ENCODE results near the gene SLC38A3.
A peak's percentile ranks its signal among the peaks of the same experiment; 100 is the strongest.
"Not testable (repeated sequence)": the region's sequence is repeated elsewhere in the genome, so short reads cannot be mapped to it uniquely, and the experiment has no call there.

Gene SLC38A3

DNA sequence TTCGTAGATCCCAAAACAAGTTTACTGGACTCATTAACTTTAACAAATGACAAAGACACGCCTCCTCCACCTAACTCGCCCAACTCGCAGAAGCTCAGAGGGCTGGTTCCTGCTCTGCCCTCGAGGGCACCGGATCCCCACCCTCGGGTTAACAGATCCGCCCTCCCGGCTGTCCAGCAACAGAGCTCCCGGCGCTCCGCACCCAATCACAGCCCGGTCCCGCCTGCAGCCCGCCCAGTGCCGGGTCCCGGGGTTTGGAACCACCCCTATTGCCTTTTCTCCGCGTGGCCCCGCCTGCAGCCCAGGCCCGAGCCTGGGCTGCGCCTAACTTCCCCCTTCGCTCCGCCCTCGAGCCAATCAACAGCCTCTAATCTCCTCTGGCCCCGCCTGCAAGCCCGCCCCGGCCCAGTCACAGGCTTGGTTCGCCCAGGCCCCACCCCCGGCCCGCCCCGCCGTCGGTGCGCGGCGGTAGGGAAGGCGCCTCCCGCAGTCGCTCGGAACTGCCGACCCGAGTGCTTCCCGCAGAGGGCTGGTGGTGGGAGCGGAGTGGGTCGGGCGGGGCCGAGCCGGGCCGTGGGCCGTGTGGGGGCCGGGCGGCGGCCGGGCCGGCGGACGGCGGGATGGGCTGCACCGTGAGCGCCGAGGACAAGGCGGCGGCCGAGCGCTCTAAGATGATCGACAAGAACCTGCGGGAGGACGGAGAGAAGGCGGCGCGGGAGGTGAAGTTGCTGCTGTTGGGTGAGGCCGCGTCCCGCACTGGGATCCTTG lies 30.8 kb downstream of the SLC38A3 start, which contains the start of gene GNAI2:
GNAI2 (plus strand) TSS at position 489 of the 768 bp plus-strand sequence; CDS start at position 621, 132 bp downstream.
- DNase-seq: peak; percentile 99

GRCh38 chr3:50236484-50237132 lies 31.5 kb downstream of the SLC38A3 start:
- DNase-seq: no peak

GRCh38 chr3:50237133-50237651 lies 32.1 kb downstream of the SLC38A3 start:
- DNase-seq: peak; percentile 60

DNA sequence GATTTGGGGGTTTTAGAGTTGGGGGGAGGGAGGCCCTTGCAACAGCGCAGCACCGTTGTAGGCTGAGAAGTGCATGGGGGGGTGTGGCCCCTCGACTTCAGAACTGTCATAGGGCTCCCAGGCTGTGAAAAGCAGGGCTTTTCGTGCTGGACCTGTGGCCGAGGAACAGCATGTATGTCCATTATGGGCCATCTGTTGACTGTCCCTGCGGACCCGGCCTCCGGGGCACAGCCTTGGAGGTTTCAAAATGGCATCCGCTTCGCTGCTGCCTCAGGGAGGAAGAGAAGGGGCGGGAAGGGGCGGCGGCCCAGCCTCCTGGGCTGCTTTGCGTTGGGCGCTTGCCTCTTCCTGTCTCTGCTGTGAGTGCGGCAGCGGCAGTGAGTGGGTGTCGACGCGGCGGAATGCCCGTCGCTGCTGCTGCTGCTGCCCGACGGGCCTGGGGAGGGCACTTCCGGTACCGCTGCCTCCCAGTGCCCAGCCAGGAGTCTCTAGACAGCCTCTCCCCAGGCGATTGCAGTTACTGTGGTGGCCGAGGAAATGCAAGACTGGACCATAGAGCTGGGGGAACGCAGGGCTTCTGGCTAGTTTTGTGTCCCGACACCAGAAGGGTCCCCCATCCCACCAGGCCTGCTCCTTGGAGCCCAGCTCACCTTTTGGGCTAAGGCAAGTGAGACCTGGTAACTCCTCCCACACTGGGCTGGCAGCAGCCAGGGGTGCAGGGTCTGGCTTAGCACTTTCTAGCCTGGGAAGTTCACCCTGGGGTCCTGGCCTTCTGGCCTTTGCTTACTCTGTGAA lies 32.9 kb downstream of the SLC38A3 start:
- DNase-seq: peak; percentile 94

DNA sequence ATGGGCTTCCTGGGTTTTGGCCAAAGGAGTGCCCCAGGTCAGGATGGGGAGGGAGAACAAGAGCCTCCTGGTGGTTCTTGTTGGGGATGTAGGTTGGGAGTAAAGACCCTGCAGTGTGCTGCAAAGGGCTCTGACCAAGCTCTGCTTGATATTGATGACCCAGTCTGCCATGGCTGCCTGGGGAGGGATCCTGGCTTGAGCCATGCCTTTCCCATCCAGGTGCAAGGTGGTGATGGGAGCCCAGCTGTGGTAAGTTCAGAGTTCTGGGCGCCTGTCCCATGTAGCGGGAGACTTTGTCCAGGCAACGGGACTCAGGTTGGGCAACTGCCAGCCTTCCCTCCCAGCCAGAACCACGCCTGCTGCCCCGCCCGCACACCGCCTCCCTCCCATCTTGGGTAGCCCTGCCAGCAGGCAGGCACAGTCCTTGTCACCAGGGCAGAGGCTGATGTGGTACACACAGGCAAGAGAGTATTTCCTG lies 33.5 kb downstream of the SLC38A3 start:
- DNase-seq: peak; percentile 87

GRCh38 chr3:50239649-50240048 lies 34.6 kb downstream of the SLC38A3 start:
- DNase-seq: no peak

- no peak for DNase-seq
Observed at GRCh38 chr3:50241163-50241562, 36.1 kb downstream of the SLC38A3 start.

- DNase-seq: no peak
Observed at GRCh38 chr3:50241713-50242380, 36.8 kb downstream of the SLC38A3 start.

DNA sequence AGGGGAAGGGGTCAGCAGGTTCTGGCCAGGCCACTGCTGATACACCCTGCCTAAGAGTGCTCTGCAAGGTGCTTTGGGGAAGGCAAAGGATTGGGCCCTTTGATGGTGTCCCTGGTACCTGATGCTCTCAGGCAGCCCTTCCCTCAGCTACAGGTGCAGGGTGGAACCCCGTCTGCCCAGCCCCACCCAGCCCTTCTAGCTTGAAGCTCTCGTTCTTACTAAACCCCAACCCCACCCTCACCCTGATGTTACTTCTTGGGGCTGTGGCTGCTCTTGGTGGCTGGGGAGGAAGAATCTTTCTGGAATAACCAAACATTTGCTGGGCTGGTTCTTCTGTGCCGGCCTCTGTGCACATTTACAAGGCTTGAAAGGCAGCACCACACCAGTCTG lies 37.3 kb downstream of the SLC38A3 start:
- no peak for DNase-seq

DNA sequence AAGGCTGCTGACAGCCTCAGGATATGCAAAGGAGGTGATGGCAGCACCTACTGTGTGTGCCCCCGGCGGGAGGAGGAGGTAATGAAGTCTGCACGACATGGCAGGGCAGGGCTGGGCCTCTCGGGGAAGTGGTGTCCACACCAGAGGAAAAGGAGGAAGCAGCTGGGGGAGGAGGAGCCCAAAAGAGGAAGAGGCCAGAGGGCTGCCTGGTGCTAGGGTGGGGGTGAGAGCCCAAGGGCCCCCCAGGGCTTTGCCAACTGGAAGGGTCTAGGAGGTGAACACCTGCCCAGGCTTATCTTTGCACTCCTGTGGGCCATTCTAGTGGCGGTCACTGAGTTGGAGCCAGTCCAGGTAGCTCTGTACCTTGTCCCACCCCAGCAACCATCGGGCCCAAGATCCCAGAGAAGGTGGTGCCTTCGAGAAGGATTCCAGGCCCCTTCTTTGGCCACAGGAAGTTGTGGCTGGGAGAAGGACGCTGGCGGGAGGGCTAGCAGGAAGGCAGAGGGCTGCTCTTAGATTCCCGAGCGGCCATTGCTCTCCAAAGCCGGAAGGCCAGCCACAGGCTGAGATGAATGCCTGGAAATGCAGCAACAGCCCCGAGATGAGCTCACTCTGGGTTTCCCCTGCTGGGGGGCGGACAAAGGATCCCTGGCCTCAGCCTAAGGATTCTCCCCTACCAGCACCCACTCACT lies 37.9 kb downstream of the SLC38A3 start:
- peak; percentile 81 for DNase-seq

DNA sequence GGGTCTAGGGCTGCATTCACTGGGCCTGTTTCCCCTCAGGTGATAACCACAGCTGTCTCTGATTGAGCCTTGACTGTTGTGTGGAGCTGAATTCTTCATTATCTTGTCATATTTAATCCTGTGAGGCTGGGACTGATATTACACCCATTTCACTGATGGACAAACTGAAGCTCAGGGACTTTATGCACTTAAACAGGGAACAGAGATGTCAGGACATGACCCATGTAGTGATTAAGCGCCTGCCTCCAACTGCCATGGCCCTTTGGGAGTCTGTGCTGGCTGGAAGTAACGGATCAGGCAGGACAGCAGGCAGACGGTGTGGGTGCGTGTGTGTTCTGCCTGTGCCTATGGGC lies 38.4 kb downstream of the SLC38A3 start:
- no peak for DNase-seq

GRCh38 chr3:50244813-50245212 lies 39.7 kb downstream of the SLC38A3 start:
- not testable (repeated sequence) for DNase-seq

- no peak for DNase-seq
Observed at GRCh38 chr3:50245251-50245745, 40.2 kb downstream of the SLC38A3 start.

GRCh38 chr3:50245831-50246516 lies 40.9 kb downstream of the SLC38A3 start:
- DNase-seq: peak; percentile 96

GRCh38 chr3:50246517-50246954 lies 41.5 kb downstream of the SLC38A3 start:
- peak; percentile 83 for DNase-seq

DNA sequence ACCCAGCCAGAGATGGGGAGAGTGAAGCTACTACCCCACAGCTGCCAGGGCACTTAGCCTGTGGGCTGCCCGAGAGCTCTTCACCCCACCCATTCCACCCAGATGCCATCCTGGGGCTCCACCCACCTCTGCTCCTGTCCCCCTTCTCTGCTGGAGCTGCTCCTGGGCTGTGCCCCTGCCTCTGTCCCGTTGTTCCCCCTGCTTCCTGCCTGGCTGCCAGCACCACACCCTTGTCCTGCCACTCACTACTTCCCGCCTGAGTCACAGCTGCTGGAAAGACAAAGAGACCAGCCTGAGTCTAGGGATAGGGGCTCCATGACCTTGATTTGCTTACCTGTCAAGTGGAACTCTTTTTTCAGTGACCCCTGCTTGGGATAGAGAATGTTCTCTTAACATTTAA lies 43.3 kb downstream of the SLC38A3 start:
- no peak for DNase-seq

DNA sequence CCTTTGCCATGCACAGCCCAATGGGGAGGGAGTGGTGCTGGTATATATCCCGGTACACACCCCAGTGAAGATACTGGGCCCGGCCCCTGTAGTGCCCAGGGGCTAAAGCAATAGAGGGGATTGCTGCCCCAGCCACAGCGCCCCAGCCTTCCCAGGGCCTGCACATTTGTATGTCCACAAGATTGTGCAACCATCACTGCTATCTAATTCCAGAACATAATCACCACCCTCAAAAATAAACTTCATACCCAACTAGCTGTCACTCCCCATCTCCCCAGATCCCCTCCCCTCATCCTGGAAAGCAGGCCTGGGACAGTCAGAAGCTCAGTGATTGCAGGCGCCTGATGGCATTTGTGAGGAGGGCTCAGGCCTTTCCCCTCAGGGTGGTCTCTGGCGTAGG lies 44.4 kb downstream of the SLC38A3 start:
- no peak for DNase-seq

DNA sequence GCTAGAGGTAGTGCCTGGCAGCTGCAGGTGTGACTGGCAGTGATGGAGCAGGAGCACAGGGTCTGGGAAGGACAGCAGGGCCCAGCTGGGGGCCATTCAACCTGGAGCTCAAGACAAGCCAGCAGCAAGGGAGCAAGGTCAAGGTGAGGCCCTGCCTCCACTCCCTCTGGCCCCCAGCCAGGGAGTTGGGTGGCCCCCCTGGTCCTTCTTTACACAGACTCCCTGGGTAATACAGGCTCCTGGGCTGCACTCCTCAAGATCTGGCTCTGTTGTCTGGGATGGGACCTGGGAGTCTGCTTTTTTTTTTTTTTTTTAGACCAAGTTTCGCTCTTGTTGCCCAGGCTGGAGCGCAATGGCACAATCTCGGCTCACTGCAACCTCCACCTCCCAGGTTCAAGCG lies 45.4 kb downstream of the SLC38A3 start:
- DNase-seq: no peak

DNA sequence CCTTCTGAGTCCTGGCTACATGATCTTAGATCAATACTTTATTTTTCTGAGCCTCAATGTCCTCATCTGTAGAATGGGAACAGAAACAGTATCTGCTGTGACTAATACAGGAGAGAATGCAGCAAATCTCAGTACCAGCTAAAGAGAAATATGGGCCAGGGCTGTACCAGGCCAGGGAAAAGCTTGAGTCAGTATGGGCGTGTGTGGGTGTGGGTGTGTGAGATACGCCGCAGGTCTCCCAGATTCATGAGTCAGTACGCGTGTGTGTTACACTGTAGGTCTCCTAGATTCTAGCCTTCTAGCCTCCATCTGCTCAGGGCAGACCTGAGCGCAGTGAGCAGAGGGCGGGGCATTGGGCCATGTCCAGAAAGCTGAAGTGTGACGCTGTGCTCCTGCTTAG lies 46.1 kb downstream of the SLC38A3 start:
- peak; percentile 76 for DNase-seq

DNA sequence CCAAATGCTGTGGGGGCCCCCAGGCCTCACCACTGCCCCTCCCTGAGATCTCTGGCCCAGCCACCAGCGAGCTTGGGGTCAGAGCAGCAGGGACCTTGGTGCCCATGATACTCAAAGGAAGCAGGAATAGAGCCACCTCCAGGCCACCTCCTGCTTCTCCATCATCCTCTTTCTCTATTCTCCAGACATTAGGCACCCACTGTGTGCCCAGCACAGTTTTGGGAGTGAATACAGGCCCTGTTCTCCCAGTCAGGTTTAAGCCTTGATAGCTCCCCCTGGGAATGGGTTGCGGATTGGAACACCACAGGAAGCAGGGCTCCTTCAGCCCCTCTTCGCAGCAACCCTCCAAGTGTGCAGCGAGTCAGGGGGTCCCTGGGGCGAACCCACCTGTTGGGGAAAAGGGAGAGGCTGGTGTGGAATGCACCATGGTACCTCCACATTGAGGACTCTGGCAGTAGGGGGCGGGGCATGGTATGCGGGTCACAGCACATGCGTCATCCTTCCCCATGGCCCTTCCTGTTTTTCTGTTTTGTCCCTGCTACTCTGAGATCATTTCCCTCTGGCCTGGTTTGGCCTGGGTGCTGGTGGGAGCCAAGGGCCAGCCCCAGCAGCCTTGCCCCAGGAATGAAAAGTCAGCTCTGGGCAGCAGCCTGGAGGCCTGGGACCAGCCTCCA lies 49.6 kb downstream of the SLC38A3 start:
- no peak for DNase-seq

DNA sequence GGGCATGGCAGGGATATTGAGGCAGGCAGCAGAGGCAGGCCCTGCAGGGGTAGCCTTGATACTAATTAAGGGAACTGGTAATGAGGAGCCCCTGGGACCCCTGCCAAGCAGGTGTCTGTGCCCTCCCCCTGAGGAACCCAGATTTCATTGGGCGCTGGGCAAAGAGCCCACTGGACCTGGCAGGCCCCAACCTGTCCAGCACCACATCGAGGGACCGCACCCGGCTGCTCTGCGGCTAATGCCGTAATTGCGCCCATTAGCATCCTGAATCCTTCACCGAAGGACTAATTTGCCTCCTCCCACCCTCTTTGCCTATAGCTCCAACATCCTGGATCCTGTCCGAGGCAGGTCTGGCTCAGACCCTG lies 50.2 kb downstream of the SLC38A3 start:
- DNase-seq: no peak

All from hematopoietic multipotent progenitor cell treated with erythropoietin and hydrocortisone succinate and interleukin-3 and kit ligand, for 6 days (in vitro differentiated cells).